GM18868 (cell line): ENCODE data around the gene MSH2.

Experiments used
- ATAC-seq: cut with Tn5 transposase; IDR thresholded peaks from one replicate; pipeline ENCODE4 v1.9.1; 2021; ENCODE audit warnings: mild to moderate bottlenecking, moderate library complexity; ENCODE audit not compliant: unreplicated experiment

Gene MSH2

GRCh38 chr2:47530105-47530760 lies 127.3 kb downstream of the MSH2 start:
- ATAC-seq = no peak

- ATAC-seq = no peak
Observed at GRCh38 chr2:47531378-47532042, 128.6 kb downstream of the MSH2 start.
